CD8-positive, alpha-beta memory T cell (primary cell): Measurements from ENCODE around the gene ITGBL1. TPM values are rescaled to one million over a fixed set of nuclear protein-coding genes. Genes with fewer than 3 reads are reported as not detected.

Source experiments
- CTCF ChIA-PET: fragments of 350-600 bp; sonication (Branson Sonifier 250); formaldehyde crosslinking; loops from one replicate; lab custom pipeline; 2021; ENCODE audit warnings: antibody characterized with exemption; lab: Charles Lee
- POLR2A ChIA-PET: fragments of 350-600 bp; sonication (Branson Sonifier 250); formaldehyde crosslinking; loops from one replicate; lab custom pipeline; 2021; ENCODE audit warnings: antibody characterized with exemption; lab: Charles Lee
- DNase-seq, 5 donors: peaks; one replicate each; pipeline versions ENCODE4 v3.0.0 to v3.0.0-alpha.2; 2020 to 2022; ENCODE audit warnings: mixed read lengths in 1 of 5
- H3K27ac ChIP-seq: one replicate; pipeline ENCODE4 v1.7.0; 2013; ENCODE audit warnings: low read depth, mild to moderate bottlenecking, low read length, moderate library complexity
- H3K27me3 ChIP-seq: 2 replicates; pipeline ENCODE4 v1.7.0; 2013; ENCODE audit warnings: low read length, mild to moderate bottlenecking; ENCODE audit not compliant: insufficient read depth, poor library complexity, severe bottlenecking
- H3K36me3 ChIP-seq: 2 replicates; pipeline ENCODE4 v1.7.0; 2013; ENCODE audit warnings: mild to moderate bottlenecking, low read length, moderate library complexity; ENCODE audit not compliant: insufficient read depth
- H3K4me1 ChIP-seq: 2 replicates; pipeline ENCODE4 v1.7.0; 2013; ENCODE audit warnings: mild to moderate bottlenecking, low read length, moderate library complexity; ENCODE audit not compliant: insufficient read depth
- H3K4me3 ChIP-seq: 2 replicates; pipeline ENCODE4 v1.7.0; 2013; ENCODE audit warnings: mild to moderate bottlenecking, low read length
- H3K9me3 ChIP-seq: 2 replicates; pipeline ENCODE4 v1.7.0; 2013; ENCODE audit warnings: mild to moderate bottlenecking, low read length
- H3K27ac Mint-ChIP-seq, 8 donors: one replicate each; pipeline ENCODE4 v1.8.0; 2020 to 2021; ENCODE audit warnings: mixed read lengths in 8 of 8, mild to moderate bottlenecking in 6 of 8, inconsistent platforms in 3 of 8, moderate library complexity in 3 of 8
- H3K27me3 Mint-ChIP-seq, 2 donors: one replicate each; pipeline ENCODE4 v1.8.0; 2020 to 2021; ENCODE audit warnings: mixed read lengths in 2 of 2, mild to moderate bottlenecking in 1 of 2, moderate library complexity in 1 of 2
- H3K36me3 Mint-ChIP-seq, 3 donors: one replicate each; pipeline ENCODE4 v1.8.0; 2020 to 2021; ENCODE audit warnings: mixed read lengths in 3 of 3, inconsistent platforms in 1 of 3, mild to moderate bottlenecking in 1 of 3
- H3K4me1 Mint-ChIP-seq, 3 donors: one replicate each; pipeline ENCODE4 v1.8.0; 2020 to 2021; ENCODE audit warnings: mixed read lengths in 3 of 3, inconsistent platforms in 1 of 3, mild to moderate bottlenecking in 1 of 3
- H3K4me3 Mint-ChIP-seq, 7 donors: one replicate each; pipeline ENCODE4 v1.8.0; 2020 to 2021; ENCODE audit warnings: mixed read lengths in 7 of 7, mild to moderate bottlenecking in 6 of 7, moderate library complexity in 4 of 7, inconsistent platforms in 2 of 7
- H3K9me3 Mint-ChIP-seq, 5 donors: one replicate each; pipeline ENCODE4 v1.8.0; 2020 to 2022; ENCODE audit warnings: mixed read lengths in 5 of 5, mild to moderate bottlenecking in 3 of 5, moderate library complexity in 2 of 5, inconsistent platforms in 1 of 5
- polyA plus RNA-seq: library from polyadenylated mRNA; unstranded; fragments of 300-500 nt; fragmentation: Illumina TruSeq; gene quantifications from one replicate; pipeline ENCODE4 v1.2.3, GENCODE V29; 2021
- total RNA-seq, 2 experiments: library from RNA; stranded (reverse); gene quantifications; one replicate each; pipeline ENCODE4 v1.2.3, GENCODE V29; 2021

ITGBL1 gene
- total and polyA plus RNA-seq, 3 experiments from 2014 or later, result not detected

DNA sequence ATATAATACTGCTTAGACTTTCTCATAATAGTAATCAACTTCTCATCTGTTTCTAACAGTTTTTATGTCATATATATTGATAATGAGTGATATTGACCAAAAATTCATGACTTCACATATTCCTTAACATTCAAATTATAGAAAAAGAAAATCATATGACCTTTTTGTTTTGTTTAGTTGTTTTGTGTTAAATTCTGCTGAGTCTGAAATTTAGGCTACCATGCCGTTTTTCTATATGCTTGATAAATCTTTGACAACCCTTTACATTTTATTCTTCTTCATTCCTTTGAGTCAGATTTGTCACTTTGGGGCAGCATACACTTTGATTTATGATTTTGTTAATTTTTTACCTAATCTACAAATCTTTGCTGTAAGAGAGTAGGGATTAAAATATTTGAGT, 176.4 kb downstream of the ITGBL1 start:
- Histone ChIP-seq H3K4me3 (no peak overlapping the region), H3K4me1 (peaks cover 31% of the 10 kb centered on the region), H3K27ac (no peak overlapping the region), H3K9me3 (no peaks in the 10 kb centered on the region), H3K36me3 (no peaks in the 10 kb centered on the region), H3K27me3 (no peaks in the 10 kb centered on the region)
- Mint-ChIP-seq H3K36me3 (peaks cover 0 to 10% (median 4%) of the 10 kb centered on the region in 3 donors), H3K4me1 (peaks cover 27 to 41% (median 38%) of the 10 kb centered on the region in 3 donors), H3K9me3 (peaks cover 0 to 3% (median 0%) of the 10 kb centered on the region in 5 donors), H3K4me3 (no peak overlapping the region), H3K27me3 (peaks cover 0 to 15% of the 10 kb centered on the region in 2 donors), H3K27ac (no peak overlapping the region)
- DNase-seq, result no peak
- ChIA-PET POLR2A (no interaction called here), CTCF (no interaction called here)

DNA sequence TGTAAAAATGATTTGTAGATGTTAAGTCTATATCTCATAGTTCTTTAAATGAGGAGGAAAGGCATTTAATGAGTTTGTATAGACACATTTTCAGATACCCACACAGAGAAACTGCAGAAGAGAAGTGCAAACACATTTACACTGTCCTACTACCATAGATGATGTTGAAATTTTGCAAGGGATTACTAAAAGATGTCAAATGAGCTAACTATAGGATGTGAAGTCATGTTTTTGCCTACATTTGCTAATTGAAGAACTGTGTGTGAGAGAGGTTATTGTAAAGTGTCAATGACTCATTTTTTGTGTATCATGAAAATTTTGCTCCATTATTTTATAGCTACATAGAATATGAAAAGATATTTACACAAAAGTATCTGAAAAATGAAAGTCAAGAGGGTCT, 178.9 kb downstream of the ITGBL1 start:
- Histone ChIP-seq H3K9me3 (no peaks in the 10 kb centered on the region), H3K4me1 (peaks cover 8% of the 10 kb centered on the region), H3K27me3 (no peaks in the 10 kb centered on the region), H3K4me3 (no peak overlapping the region), H3K27ac (no peak overlapping the region), H3K36me3 (no peaks in the 10 kb centered on the region)
- CTCF ChIA-PET, result no interaction called here
- no peak for DNase-seq
- POLR2A ChIA-PET, result no interaction called here
- Mint-ChIP-seq H3K4me1 (peaks cover 9 to 18% (median 16%) of the 10 kb centered on the region in 3 donors), H3K9me3 (peaks cover 0 to 3% (median 0%) of the 10 kb centered on the region in 5 donors), H3K27ac (no peak overlapping the region), H3K36me3 (peaks cover 0 to 10% (median 4%) of the 10 kb centered on the region in 3 donors), H3K4me3 (no peak overlapping the region), H3K27me3 (peaks cover 0 to 15% of the 10 kb centered on the region in 2 donors)

DNA sequence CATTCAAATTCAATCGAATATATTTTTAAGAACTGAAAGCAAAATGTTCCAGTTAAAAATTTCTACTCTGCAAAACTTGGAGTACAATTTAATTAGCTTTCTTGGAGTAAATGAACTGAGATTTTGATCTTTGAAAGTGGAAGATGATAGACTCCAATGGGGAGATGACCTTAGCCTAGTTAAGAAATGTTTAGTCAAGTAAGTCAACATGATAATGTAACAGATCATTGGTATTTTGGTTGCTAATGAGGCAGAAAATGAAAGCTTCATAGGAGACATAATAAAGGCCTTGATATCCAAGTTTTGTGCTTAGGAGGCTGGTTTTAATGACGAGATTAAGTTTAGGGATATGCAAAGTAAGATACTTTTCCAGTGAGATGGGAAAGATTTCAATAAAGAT, 181.7 kb downstream of the ITGBL1 start:
- H3K4me3 ChIP-seq, result no peak overlapping the region
- H3K27ac ChIP-seq, result no peak overlapping the region
- H3K4me3 Mint-ChIP-seq, result no peak overlapping the region
- peaks cover 0 to 3% (median 0%) of the 10 kb centered on the region in 5 donors for H3K9me3 Mint-ChIP-seq
- H3K36me3 Mint-ChIP-seq, result peaks cover 0 to 7% (median 4%) of the 10 kb centered on the region in 3 donors
- H3K4me1 ChIP-seq, result no peaks in the 10 kb centered on the region
- no peak overlapping the region for H3K27ac Mint-ChIP-seq
- ChIA-PET POLR2A (no interaction called here), CTCF (no interaction called here)
- no peaks in the 10 kb centered on the region for H3K27me3 ChIP-seq
- peaks cover 0 to 18% of the 10 kb centered on the region in 2 donors for H3K27me3 Mint-ChIP-seq
- H3K36me3 ChIP-seq, result no peaks in the 10 kb centered on the region
- no peaks in the 10 kb centered on the region for H3K9me3 ChIP-seq
- no peak for DNase-seq
- no peaks in the 10 kb centered on the region for H3K4me1 Mint-ChIP-seq

DNA sequence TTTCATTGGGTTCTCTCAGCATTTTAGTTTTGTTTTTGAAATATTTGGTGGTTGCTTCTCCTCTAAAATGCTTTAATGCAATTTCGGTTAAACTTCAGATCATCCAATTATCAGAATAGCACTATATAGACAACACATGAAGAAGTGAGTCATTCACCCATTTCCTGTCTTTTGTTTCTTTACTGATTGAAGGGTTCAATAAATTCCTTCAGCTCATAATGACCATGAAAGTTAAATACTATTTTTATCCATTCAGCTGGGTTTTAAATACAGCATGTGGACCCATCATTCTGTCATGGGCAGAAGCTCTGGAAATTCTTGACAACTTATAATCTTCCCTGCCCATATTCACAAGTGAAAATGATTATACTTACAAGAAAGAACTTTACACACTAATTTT, 187.2 kb downstream of the ITGBL1 start:
- Histone ChIP-seq H3K4me1 (no peaks in the 10 kb centered on the region), H3K27me3 (no peaks in the 10 kb centered on the region), H3K36me3 (no peaks in the 10 kb centered on the region), H3K9me3 (no peaks in the 10 kb centered on the region), H3K4me3 (no peak overlapping the region), H3K27ac (no peak overlapping the region)
- Mint-ChIP-seq H3K36me3 (no peaks in the 10 kb centered on the region), H3K4me3 (no peak overlapping the region), H3K9me3 (peaks cover 0 to 2% (median 0%) of the 10 kb centered on the region in 5 donors), H3K27me3 (peaks cover 2 to 11% of the 10 kb centered on the region in 2 donors), H3K27ac (no peak overlapping the region), H3K4me1 (peaks cover 0 to 3% (median 0%) of the 10 kb centered on the region in 3 donors)
- ChIA-PET POLR2A (interaction anchor here (0.5 kb wide), 1 partner anchor 1134 kb away, joined by 3 read pairs; the partner anchor contains the start of gene TEX30), CTCF (no interaction called here)
- no peak for DNase-seq

DNA sequence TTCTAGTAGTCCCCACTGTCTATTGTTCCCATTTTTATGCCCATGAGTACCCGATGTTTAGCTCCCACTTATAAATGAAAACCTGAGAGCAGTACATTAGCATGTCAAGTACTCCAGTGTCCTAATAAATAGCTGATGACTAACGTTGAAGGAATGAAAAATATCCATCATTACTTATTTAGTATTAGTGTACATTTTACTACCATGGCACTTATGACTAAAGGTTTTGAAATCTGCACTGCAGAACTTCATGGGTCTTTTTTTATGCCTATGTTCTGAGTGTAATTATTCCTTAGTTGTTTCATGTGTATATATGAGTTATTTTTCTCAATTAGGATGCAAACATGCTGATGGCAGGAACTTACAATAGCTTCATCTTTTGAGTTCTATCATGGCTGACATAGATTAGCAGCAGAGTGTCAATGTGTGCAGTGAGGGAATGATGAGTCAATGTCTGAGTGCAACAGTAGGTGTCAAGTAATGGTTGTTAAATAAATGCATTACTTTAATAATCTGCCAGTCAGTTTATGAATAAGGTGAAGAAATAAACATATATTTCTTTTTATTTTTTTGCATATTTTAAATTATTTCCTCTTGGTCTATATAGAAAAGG, 188.4 kb downstream of the ITGBL1 start:
- Histone ChIP-seq H3K27ac (no peak overlapping the region), H3K27me3 (no peaks in the 10 kb centered on the region), H3K9me3 (no peaks in the 10 kb centered on the region), H3K4me1 (no peaks in the 10 kb centered on the region), H3K4me3 (no peak overlapping the region), H3K36me3 (no peaks in the 10 kb centered on the region)
- Mint-ChIP-seq H3K27me3 (peaks cover 9 to 20% of the 10 kb centered on the region in 2 donors), H3K9me3 (peaks cover 0 to 2% (median 0%) of the 10 kb centered on the region in 5 donors), H3K27ac (no peak overlapping the region), H3K36me3 (no peaks in the 10 kb centered on the region), H3K4me1 (peaks cover 0 to 3% (median 0%) of the 10 kb centered on the region in 3 donors), H3K4me3 (no peak overlapping the region)
- ChIA-PET POLR2A (no interaction called here), CTCF (no interaction called here)
- no peak for DNase-seq

DNA sequence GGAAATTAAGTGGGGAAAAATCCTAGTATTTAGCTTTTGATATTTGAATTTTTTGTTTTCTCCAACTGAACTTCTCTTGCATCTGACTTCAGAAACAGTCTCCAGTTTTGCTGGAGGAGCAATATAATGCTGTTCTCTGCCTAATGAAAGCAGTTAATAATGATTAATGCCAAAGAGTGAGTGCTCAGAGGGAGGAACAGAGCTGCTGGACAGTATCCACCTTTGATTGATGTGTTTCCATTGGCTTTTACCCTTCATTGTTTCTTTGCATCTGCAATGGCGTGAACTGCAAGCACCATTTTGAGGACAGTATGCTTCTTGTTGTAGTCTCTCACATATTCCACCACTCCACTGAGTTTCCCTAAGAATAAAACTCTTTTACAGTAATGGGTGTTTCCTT, 193.4 kb downstream of the ITGBL1 start:
- CTCF ChIA-PET, result no interaction called here
- no peaks in the 10 kb centered on the region for H3K4me1 Mint-ChIP-seq
- no peaks in the 10 kb centered on the region for H3K27me3 ChIP-seq
- DNase-seq, result no peak
- no peaks in the 10 kb centered on the region for H3K4me1 ChIP-seq
- no peaks in the 10 kb centered on the region for H3K9me3 ChIP-seq
- H3K27ac ChIP-seq, result no peak overlapping the region
- H3K36me3 ChIP-seq, result no peaks in the 10 kb centered on the region
- POLR2A ChIA-PET, result no interaction called here
- peaks cover 10 to 18% of the 10 kb centered on the region in 2 donors for H3K27me3 Mint-ChIP-seq
- H3K9me3 Mint-ChIP-seq, result peaks cover 0 to 2% (median 0%) of the 10 kb centered on the region in 5 donors
- H3K4me3 Mint-ChIP-seq, result no peak overlapping the region
- no peak overlapping the region for H3K4me3 ChIP-seq
- no peak overlapping the region for H3K27ac Mint-ChIP-seq
- no peaks in the 10 kb centered on the region for H3K36me3 Mint-ChIP-seq

DNA sequence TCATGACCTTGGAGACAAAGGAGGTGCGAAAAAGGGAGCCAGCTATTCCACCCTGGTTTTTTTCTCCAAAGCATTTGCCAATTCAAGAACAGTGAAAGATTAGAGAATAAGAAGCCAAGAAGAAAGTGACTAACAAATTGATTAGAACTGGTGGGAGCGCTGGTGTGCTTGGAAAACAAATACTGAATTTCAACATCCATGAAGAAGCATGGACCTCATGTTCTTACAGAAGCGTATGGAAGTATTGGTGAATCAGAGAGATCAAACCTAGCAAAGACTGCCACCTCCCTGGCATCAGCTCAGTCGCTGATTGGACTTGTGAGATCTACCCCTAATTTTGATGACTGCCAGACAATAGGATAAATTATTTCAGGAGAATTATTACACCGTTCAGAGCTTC, 195.3 kb downstream of the ITGBL1 start:
- ChIA-PET POLR2A (no interaction called here), CTCF (no interaction called here)
- no peaks in the 10 kb centered on the region for H3K36me3 Mint-ChIP-seq

DNA sequence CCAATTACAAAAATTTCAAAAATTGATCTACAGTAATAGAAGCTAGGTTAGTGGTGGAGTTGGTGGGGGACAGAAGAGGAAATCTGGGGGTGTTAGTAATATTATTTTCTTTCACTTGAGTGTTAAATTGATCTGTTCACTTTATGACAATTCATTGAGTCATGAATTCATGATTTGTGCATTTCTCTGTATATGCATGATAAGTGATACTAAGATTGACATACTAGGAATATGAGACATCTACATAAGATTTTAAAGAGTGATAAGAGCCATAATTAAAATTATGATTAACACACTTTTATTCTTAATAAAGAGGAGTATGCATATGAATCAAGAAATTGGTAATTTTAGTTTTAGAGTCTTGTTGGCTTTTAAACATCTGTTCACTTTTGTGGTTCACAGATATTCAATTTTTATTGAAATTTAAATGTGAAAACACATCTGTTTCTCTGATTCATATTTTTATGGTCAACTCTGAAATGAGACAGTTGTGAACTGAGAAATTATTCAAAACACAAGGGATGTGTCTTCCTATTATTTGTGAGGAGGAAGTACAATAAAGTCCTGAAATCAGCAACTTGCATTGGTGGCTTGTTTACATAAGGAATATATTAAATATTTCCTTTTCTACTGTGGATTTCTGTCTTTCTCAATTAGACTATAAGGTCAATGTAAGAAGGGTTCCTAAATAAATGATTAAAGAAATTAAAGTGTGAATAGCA, 196.5 kb downstream of the ITGBL1 start:
- ChIA-PET CTCF (no interaction called here), POLR2A (no interaction called here)
- peaks cover 0 to 5% (median 2%) of the 10 kb centered on the region in 3 donors for H3K36me3 Mint-ChIP-seq
- no peaks in the 10 kb centered on the region for H3K4me1 Mint-ChIP-seq
- no peak overlapping the region for H3K4me3 Mint-ChIP-seq
- peaks cover 9 to 33% of the 10 kb centered on the region in 2 donors for H3K27me3 Mint-ChIP-seq
- Histone ChIP-seq H3K4me1 (no peaks in the 10 kb centered on the region), H3K9me3 (no peaks in the 10 kb centered on the region), H3K36me3 (no peaks in the 10 kb centered on the region), H3K27ac (no peak overlapping the region), H3K4me3 (no peak overlapping the region), H3K27me3 (no peaks in the 10 kb centered on the region)
- peaks cover 0 to 9% (median 0%) of the 10 kb centered on the region in 5 donors for H3K9me3 Mint-ChIP-seq
- H3K27ac Mint-ChIP-seq, result no peak overlapping the region
- no peak for DNase-seq

More for the DNA sequence above, 195.3 kb downstream of the ITGBL1 start:
- Histone ChIP-seq H3K4me3 (no peak overlapping the region), H3K4me1 (no peaks in the 10 kb centered on the region), H3K27ac (no peak overlapping the region), H3K36me3 (no peaks in the 10 kb centered on the region), H3K9me3 (no peaks in the 10 kb centered on the region), H3K27me3 (no peaks in the 10 kb centered on the region)
- no peak for DNase-seq
- Mint-ChIP-seq H3K27me3 (peaks cover 11 to 31% of the 10 kb centered on the region in 2 donors), H3K27ac (no peak overlapping the region), H3K4me3 (no peak overlapping the region), H3K9me3 (peaks cover 0 to 3% (median 0%) of the 10 kb centered on the region in 5 donors), H3K4me1 (no peaks in the 10 kb centered on the region)
